Measurements from ENCODE around the gene ISCA2.

The ISCA2 gene

GRCh38 chr14:74511966-74512830 is 18.6 kb downstream of the ISCA2 start:
- Histone ChIP-seq H3K4me3 (ENCODE audit: low read depth in 1 of 2, low read length in 1 of 2) (no peak overlapping the region), H3K27me3 (no peaks in the 10 kb centered on the region), H3K36me3 (no peaks in the 10 kb centered on the region), H3K4me1 (ENCODE audit: control insufficient read depth in 1 of 2, insufficient read depth in 1 of 2, low read depth in 1 of 2, low read length in 1 of 2) (peaks cover 0 to 10% of the 10 kb centered on the region in 2 experiments), H3K9me3 (no peaks in the 10 kb centered on the region), H3K27ac (no peak overlapping the region)
- no peak for TF ChIP-seq CTCF (IDR thresholded peaks at IDR 0.05)

- Histone ChIP-seq H3K4me3 (ENCODE audit: low read depth in 1 of 2, low read length in 1 of 2) (peak overlapping the region in 1 of 2 experiments; percentile 15), H3K27me3 (peaks cover 5% of the 10 kb centered on the region), H3K27ac (peak overlapping the region; percentile 4), H3K4me1 (ENCODE audit: control insufficient read depth in 1 of 2, insufficient read depth in 1 of 2, low read depth in 1 of 2, low read length in 1 of 2) (peaks cover 0 to 10% of the 10 kb centered on the region in 2 experiments), H3K9me3 (no peaks in the 10 kb centered on the region), H3K36me3 (no peaks in the 10 kb centered on the region)
- TF ChIP-seq CTCF (IDR thresholded peaks at IDR 0.05): no peak
Measured at GRCh38 chr14:74514471-74514941, 20.9 kb downstream of the ISCA2 start.

GRCh38 chr14:74515891-74516412 is 22.4 kb downstream of the ISCA2 start:
- H3K36me3 ChIP-seq: no peaks in the 10 kb centered on the region
- peaks cover 5% of the 10 kb centered on the region for H3K27me3 ChIP-seq
- no peaks in the 10 kb centered on the region for H3K9me3 ChIP-seq
- H3K27ac ChIP-seq: no peak overlapping the region
- H3K4me3 ChIP-seq (ENCODE audit: low read depth in 1 of 2, low read length in 1 of 2): no peak overlapping the region
- TF ChIP-seq CTCF (IDR thresholded peaks at IDR 0.05): no peak
- H3K4me1 ChIP-seq (ENCODE audit: control insufficient read depth in 1 of 2, insufficient read depth in 1 of 2, low read depth in 1 of 2, low read length in 1 of 2): peaks cover 0 to 10% of the 10 kb centered on the region in 2 experiments

GRCh38 chr14:74516451-74517160 is 23.0 kb downstream of the ISCA2 start:
- Histone ChIP-seq H3K27ac (no peak overlapping the region), H3K9me3 (no peaks in the 10 kb centered on the region), H3K4me3 (ENCODE audit: low read depth in 1 of 2, low read length in 1 of 2) (no peak overlapping the region), H3K36me3 (no peaks in the 10 kb centered on the region), H3K4me1 (ENCODE audit: control insufficient read depth in 1 of 2, insufficient read depth in 1 of 2, low read depth in 1 of 2, low read length in 1 of 2) (peaks cover 0 to 10% of the 10 kb centered on the region in 2 experiments), H3K27me3 (peaks cover 5% of the 10 kb centered on the region)
- TF ChIP-seq CTCF (IDR thresholded peaks at IDR 0.05): no peak

GRCh38 chr14:74517731-74518130 is 24.2 kb downstream of the ISCA2 start:
- H3K27ac ChIP-seq: no peak overlapping the region
- H3K36me3 ChIP-seq: no peaks in the 10 kb centered on the region
- no peak for TF ChIP-seq CTCF (IDR thresholded peaks at IDR 0.05)

More at GRCh38 chr14:74517731-74518130, 24.2 kb downstream of the ISCA2 start:
- peaks cover 5% of the 10 kb centered on the region for H3K27me3 ChIP-seq
- H3K4me3 ChIP-seq (ENCODE audit: low read depth in 1 of 2, low read length in 1 of 2): no peak overlapping the region
- H3K9me3 ChIP-seq: no peaks in the 10 kb centered on the region
- H3K4me1 ChIP-seq (ENCODE audit: control insufficient read depth in 1 of 2, insufficient read depth in 1 of 2, low read depth in 1 of 2, low read length in 1 of 2): peaks cover 0 to 10% of the 10 kb centered on the region in 2 experiments

Measured in neutrophil (primary cell).